WTC11 (cell line): Measurements from ENCODE around the gene F13B. TPM values are rescaled to one million over a fixed set of nuclear protein-coding genes. Genes with fewer than 3 reads are reported as not detected.
A peak's percentile ranks its signal among the peaks of the same experiment; 100 is the strongest.

Experiments used
- ATAC-seq: fragments of 200-7000 bp; cut with Tn5 transposase; 2 replicates; pipeline ENCODE4 v1.10.0; 2021; ENCODE audit warnings: mild to moderate bottlenecking, moderate library complexity
- Bru-seq: library from RNA; stranded (reverse); fragments of 400-500 nt; gene quantifications from one replicate; lab custom pipeline; 2021; lab: Mats Ljungman, UMichigan
- CTCF ChIA-PET: fragments of 300-600 bp; sonication (Branson Sonifier 250); formaldehyde crosslinking; loops from one replicate; lab custom pipeline; 2021; ENCODE audit warnings: antibody characterized with exemption; lab: Charles Lee
- POLR2A ChIA-PET: fragments of 350-600 bp; sonication (Branson Sonifier 250); formaldehyde crosslinking; loops from one replicate; lab custom pipeline; 2021; ENCODE audit warnings: antibody characterized with exemption; lab: Charles Lee
- DNase-seq: peaks from one replicate; pipeline ENCODE4 v3.0.0; 2021; ENCODE audit warnings: low spot score
- H3K27ac Mint-ChIP-seq: 2 replicates; pipeline ENCODE4 v1.8.0; 2021; ENCODE audit warnings: mixed read lengths
- H3K27me3 Mint-ChIP-seq: 2 replicates; pipeline ENCODE4 v1.8.0; 2021; ENCODE audit warnings: low read depth, mild to moderate bottlenecking, moderate library complexity, mixed read lengths
- H3K36me3 Mint-ChIP-seq: 2 replicates; pipeline ENCODE4 v1.8.0; 2021; ENCODE audit warnings: mixed read lengths
- H3K4me1 Mint-ChIP-seq: 2 replicates; pipeline ENCODE4 v1.8.0; 2022; ENCODE audit warnings: mixed read lengths
- H3K4me3 Mint-ChIP-seq: 2 replicates; pipeline ENCODE4 v1.8.0; 2021; ENCODE audit warnings: mild to moderate bottlenecking, moderate library complexity, mixed read lengths
- H3K9me3 Mint-ChIP-seq: 2 replicates; pipeline ENCODE4 v1.8.0; 2021; ENCODE audit warnings: mixed read lengths
- FOXJ3 ChIP-seq: sonication (generic); formaldehyde crosslinking; IDR thresholded peaks from 2 replicates; pipeline ENCODE4 v1.9.0; 2021; ENCODE audit warnings: missing genetic modification reagents, mild to moderate bottlenecking, borderline replicate concordance
- FOXP1 ChIP-seq: sonication (generic); formaldehyde crosslinking; IDR thresholded peaks from 2 replicates; pipeline ENCODE4 v1.8.0; 2022; ENCODE audit warnings: missing genetic modification reagents, mild to moderate bottlenecking, moderate library complexity, borderline replicate concordance
- GTF2I ChIP-seq: fragments of 250-450 bp; sonication (Bioruptor Pico); conservative IDR thresholded peaks from 2 replicates; pipeline ENCODE4 v1.4.0; 2021; ENCODE audit warnings: mild to moderate bottlenecking
- HMGA2 ChIP-seq: fragments of 250-450 bp; sonication (Bioruptor Pico); IDR thresholded peaks from 2 replicates; pipeline ENCODE4 v1.4.0; 2021; ENCODE audit warnings: mild to moderate bottlenecking, moderate library complexity
- IRF2 ChIP-seq: sonication (generic); formaldehyde crosslinking; IDR thresholded peaks from 2 replicates; pipeline ENCODE4 v1.8.0; 2022; ENCODE audit warnings: low read depth, missing genetic modification reagents, borderline replicate concordance
- MYBL2 ChIP-seq: sonication (generic); formaldehyde crosslinking; IDR thresholded peaks from 2 replicates; pipeline ENCODE4 v1.8.1; 2023; ENCODE audit warnings: mild to moderate bottlenecking, moderate library complexity, missing genetic modification reagents
- NR3C1 ChIP-seq: sonication (generic); formaldehyde crosslinking; conservative IDR thresholded peaks from 2 replicates; pipeline ENCODE4 v1.8.1; 2023; ENCODE audit warnings: low read depth, mild to moderate bottlenecking, missing genetic modification reagents
- PRRX2 ChIP-seq: fragments of 250-450 bp; sonication (Bioruptor Pico); IDR thresholded peaks from 2 replicates; pipeline ENCODE4 v1.8.0; 2021; ENCODE audit warnings: mild to moderate bottlenecking
- TP53 ChIP-seq: sonication (generic); formaldehyde crosslinking; IDR thresholded peaks from 2 replicates; pipeline ENCODE4 v1.8.1; 2023; ENCODE audit warnings: mild to moderate bottlenecking, missing genetic modification reagents
- ZNF232 ChIP-seq: sonication (generic); formaldehyde crosslinking; IDR thresholded peaks from 2 replicates; pipeline ENCODE4 v1.8.0; 2022; ENCODE audit warnings: mild to moderate bottlenecking, missing genetic modification reagents
- ZNF263 ChIP-seq: sonication (generic); formaldehyde crosslinking; IDR thresholded peaks from 2 replicates; pipeline ENCODE4 v1.8.1; 2022; ENCODE audit warnings: low read depth, mild to moderate bottlenecking, moderate library complexity, missing genetic modification reagents
- long read RNA-seq, 3 experiments: library from RNA in 1 of 3; library from capped mRNA in 1 of 3; library from polyadenylated mRNA in 1 of 3; unstranded in 2 of 3; stranded (forward) in 1 of 3; transcript quantifications; one replicate each; pipeline ENCODE4 v2.0.0, GENCODE V29; 2021
- total RNA-seq: library from RNA; stranded (reverse); gene quantifications from 3 replicates; pipeline ENCODE4 v1.2.3, GENCODE V29; 2021
- TF ChIP-seq, protein P1 (sequence below): sonication (generic); formaldehyde crosslinking; IDR thresholded peaks from 2 replicates; pipeline ENCODE4 v1.8.0; 2022; ENCODE audit warnings: mild to moderate bottlenecking, missing genetic modification reagents
- TF ChIP-seq, protein P2 (sequence below): sonication (generic); formaldehyde crosslinking; IDR thresholded peaks from 2 replicates; pipeline ENCODE4 v1.8.0; 2022; ENCODE audit warnings: mild to moderate bottlenecking, missing genetic modification reagents
- TF ChIP-seq, protein P3 (sequence below): sonication (generic); formaldehyde crosslinking; conservative IDR thresholded peaks from 2 replicates; pipeline ENCODE4 v1.8.1; 2022; ENCODE audit warnings: mild to moderate bottlenecking, missing genetic modification reagents
- TF ChIP-seq, protein P4 (sequence below): sonication (generic); formaldehyde crosslinking; conservative IDR thresholded peaks from 2 replicates; pipeline ENCODE4 v1.8.1; 2023; ENCODE audit warnings: mild to moderate bottlenecking, low read depth, missing genetic modification reagents, moderate library complexity
- TF ChIP-seq, protein P5 (sequence below): sonication (generic); formaldehyde crosslinking; IDR thresholded peaks from 2 replicates; pipeline ENCODE4 v1.8.0; 2023; ENCODE audit warnings: missing genetic modification reagents

Gene F13B, protein sequence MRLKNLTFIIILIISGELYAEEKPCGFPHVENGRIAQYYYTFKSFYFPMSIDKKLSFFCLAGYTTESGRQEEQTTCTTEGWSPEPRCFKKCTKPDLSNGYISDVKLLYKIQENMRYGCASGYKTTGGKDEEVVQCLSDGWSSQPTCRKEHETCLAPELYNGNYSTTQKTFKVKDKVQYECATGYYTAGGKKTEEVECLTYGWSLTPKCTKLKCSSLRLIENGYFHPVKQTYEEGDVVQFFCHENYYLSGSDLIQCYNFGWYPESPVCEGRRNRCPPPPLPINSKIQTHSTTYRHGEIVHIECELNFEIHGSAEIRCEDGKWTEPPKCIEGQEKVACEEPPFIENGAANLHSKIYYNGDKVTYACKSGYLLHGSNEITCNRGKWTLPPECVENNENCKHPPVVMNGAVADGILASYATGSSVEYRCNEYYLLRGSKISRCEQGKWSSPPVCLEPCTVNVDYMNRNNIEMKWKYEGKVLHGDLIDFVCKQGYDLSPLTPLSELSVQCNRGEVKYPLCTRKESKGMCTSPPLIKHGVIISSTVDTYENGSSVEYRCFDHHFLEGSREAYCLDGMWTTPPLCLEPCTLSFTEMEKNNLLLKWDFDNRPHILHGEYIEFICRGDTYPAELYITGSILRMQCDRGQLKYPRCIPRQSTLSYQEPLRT
- total RNA-seq: not detected in 3 replicates
- percentile 2 among the genes with signal in this experiment for Bru-seq, nascent RNA
- long read RNA-seq, experiment 1: 0 reads
- long read RNA-seq, experiment 2: 0 reads
- long read RNA-seq, experiment 3: 0 reads

DNA sequence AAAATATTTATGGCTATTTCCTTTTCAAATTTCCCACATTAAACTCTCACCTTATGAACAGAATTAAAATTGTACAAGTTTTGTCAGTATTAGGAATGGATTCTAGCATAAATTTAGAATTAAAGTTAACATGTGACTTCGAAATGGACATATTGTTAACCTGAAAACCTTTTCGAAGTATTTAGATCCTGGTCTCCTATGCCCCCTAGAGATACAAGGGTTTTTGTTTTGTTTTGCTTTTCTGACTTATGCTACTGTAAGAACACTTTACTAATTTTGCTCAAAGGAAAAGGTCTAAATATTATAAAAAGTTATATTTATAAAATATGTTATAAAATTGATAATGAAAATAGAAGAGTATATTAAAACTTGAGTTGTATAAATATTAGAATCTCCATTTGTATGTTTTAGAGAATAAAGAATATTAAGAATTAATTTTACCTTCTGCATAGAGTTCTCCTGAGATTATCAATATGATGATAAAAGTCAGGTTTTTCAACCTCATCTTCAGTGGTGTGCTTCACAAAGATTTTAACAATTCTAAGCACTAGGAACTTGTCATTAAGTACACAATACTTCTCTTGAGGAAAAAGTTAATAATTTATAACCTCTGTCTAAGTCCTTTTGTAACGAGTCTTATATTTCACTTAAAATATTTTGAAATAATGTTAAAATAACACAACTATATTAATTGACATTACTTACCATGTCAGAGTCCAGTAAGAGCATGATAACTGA is at the start of gene F13B:
TSS of gene F13B (minus strand) at position 542 of the 738 bp plus-strand sequence. CDS start at position 505, 37 bp downstream.
- Mint-ChIP-seq H3K4me1 (no peaks in the 10 kb centered on the region), H3K27me3 (no peaks in the 10 kb centered on the region), H3K4me3 (no peak within 1 kb of the TSS), H3K27ac (no peak within 1 kb of the TSS), H3K36me3 (peaks cover 5% of the 10 kb centered on the region), H3K9me3 (peaks cover 19% of the 10 kb centered on the region)
- DNase-seq (no peak), ATAC-seq (no peak)
- CTCF ChIA-PET: no interaction called here
- POLR2A ChIA-PET: no interaction called here
- no peak for TF ChIP-seq GTF2I
- TF ChIP-seq, protein P1, sequence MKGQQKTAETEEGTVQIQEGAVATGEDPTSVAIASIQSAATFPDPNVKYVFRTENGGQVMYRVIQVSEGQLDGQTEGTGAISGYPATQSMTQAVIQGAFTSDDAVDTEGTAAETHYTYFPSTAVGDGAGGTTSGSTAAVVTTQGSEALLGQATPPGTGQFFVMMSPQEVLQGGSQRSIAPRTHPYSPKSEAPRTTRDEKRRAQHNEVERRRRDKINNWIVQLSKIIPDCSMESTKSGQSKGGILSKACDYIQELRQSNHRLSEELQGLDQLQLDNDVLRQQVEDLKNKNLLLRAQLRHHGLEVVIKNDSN (CRISPR knock-in tag): no peak
- no peak for TF ChIP-seq NR3C1 (CRISPR knock-in tag)
- TF ChIP-seq TP53 (CRISPR knock-in tag): no peak
- TF ChIP-seq, protein P2, sequence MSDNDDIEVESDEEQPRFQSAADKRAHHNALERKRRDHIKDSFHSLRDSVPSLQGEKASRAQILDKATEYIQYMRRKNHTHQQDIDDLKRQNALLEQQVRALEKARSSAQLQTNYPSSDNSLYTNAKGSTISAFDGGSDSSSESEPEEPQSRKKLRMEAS (CRISPR knock-in tag): no peak
- TF ChIP-seq FOXJ3 (CRISPR knock-in tag): no peak
- TF ChIP-seq IRF2 (CRISPR knock-in tag): no peak
- no peak for TF ChIP-seq PRRX2 (CRISPR knock-in tag)
- TF ChIP-seq, protein P3, sequence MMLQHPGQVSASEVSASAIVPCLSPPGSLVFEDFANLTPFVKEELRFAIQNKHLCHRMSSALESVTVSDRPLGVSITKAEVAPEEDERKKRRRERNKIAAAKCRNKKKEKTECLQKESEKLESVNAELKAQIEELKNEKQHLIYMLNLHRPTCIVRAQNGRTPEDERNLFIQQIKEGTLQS (CRISPR knock-in tag): no peak
- TF ChIP-seq, protein P4, sequence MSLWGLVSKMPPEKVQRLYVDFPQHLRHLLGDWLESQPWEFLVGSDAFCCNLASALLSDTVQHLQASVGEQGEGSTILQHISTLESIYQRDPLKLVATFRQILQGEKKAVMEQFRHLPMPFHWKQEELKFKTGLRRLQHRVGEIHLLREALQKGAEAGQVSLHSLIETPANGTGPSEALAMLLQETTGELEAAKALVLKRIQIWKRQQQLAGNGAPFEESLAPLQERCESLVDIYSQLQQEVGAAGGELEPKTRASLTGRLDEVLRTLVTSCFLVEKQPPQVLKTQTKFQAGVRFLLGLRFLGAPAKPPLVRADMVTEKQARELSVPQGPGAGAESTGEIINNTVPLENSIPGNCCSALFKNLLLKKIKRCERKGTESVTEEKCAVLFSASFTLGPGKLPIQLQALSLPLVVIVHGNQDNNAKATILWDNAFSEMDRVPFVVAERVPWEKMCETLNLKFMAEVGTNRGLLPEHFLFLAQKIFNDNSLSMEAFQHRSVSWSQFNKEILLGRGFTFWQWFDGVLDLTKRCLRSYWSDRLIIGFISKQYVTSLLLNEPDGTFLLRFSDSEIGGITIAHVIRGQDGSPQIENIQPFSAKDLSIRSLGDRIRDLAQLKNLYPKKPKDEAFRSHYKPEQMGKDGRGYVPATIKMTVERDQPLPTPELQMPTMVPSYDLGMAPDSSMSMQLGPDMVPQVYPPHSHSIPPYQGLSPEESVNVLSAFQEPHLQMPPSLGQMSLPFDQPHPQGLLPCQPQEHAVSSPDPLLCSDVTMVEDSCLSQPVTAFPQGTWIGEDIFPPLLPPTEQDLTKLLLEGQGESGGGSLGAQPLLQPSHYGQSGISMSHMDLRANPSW (CRISPR knock-in tag): no peak
- TF ChIP-seq, protein P5, sequence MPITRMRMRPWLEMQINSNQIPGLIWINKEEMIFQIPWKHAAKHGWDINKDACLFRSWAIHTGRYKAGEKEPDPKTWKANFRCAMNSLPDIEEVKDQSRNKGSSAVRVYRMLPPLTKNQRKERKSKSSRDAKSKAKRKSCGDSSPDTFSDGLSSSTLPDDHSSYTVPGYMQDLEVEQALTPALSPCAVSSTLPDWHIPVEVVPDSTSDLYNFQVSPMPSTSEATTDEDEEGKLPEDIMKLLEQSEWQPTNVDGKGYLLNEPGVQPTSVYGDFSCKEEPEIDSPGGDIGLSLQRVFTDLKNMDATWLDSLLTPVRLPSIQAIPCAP (CRISPR knock-in tag): no peak
- no peak for TF ChIP-seq ZNF232 (CRISPR knock-in tag)
- TF ChIP-seq HMGA2 (CRISPR knock-in tag): no peak
- no peak for TF ChIP-seq FOXP1
- no peak for TF ChIP-seq ZNF263 (CRISPR knock-in tag)

DNA sequence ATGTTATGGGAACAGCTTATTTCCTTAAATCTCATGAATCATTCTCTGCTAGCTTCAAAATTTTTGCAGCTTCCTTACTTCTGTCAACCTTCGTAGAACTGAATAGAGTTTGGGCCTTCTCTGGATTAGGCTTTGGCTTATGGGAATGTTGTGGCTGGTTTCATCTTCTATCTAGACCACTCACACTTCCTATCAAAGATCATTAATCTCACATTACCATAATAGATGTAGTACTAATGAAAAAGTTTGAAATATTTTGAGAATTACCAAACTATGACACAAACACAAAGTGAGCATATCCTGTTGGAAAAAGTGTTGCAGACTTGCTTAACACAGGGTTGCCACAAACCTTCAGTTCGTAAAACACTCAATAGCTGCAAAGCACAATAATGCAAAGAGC is 49.1 kb upstream of the F13B start:
- H3K27ac Mint-ChIP-seq: no peak overlapping the region
- no peaks in the 10 kb centered on the region for H3K9me3 Mint-ChIP-seq
- no peaks in the 10 kb centered on the region for H3K27me3 Mint-ChIP-seq
- TF ChIP-seq MYBL2 (CRISPR knock-in tag): no peak
- ATAC-seq: no peak
- H3K36me3 Mint-ChIP-seq: peaks cover 57% of the 10 kb centered on the region
- H3K4me1 Mint-ChIP-seq: no peaks in the 10 kb centered on the region
- no peak overlapping the region for H3K4me3 Mint-ChIP-seq
- ChIA-PET POLR2A (no interaction called here), CTCF (no interaction called here)
- no peak for DNase-seq
